ENCODE data around the gene CERT1.
A peak's percentile ranks its signal among the peaks of the same experiment; 100 is the strongest.

CERT1 gene

DNA sequence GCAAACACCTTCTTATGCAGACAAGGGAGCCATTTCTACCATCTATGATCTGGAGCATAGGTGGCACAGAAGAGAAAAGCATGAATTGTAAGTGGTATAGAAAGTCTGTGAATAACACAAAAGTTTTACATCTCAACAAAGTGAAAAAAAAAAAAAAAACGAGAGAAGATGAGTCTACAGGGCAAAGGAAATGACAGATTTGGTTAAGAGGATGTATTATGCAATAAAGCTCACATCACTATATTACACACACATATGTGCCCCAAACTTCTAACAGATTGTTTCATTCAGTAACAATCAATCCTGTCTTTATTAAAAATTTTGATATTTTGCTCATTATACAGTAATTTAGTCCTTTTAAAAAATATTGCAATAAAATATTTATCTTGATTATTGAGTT, 49.8 kb downstream of the CERT1 start:
- TF ChIP-seq ZFX (IDR thresholded peaks at IDR 0.05), result no peak
- TF ChIP-seq, protein P1, sequence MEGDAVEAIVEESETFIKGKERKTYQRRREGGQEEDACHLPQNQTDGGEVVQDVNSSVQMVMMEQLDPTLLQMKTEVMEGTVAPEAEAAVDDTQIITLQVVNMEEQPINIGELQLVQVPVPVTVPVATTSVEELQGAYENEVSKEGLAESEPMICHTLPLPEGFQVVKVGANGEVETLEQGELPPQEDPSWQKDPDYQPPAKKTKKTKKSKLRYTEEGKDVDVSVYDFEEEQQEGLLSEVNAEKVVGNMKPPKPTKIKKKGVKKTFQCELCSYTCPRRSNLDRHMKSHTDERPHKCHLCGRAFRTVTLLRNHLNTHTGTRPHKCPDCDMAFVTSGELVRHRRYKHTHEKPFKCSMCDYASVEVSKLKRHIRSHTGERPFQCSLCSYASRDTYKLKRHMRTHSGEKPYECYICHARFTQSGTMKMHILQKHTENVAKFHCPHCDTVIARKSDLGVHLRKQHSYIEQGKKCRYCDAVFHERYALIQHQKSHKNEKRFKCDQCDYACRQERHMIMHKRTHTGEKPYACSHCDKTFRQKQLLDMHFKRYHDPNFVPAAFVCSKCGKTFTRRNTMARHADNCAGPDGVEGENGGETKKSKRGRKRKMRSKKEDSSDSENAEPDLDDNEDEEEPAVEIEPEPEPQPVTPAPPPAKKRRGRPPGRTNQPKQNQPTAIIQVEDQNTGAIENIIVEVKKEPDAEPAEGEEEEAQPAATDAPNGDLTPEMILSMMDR (conservative IDR thresholded peaks at IDR 0.05), result no peak
- no peak overlapping the region for H3K27ac ChIP-seq

DNA sequence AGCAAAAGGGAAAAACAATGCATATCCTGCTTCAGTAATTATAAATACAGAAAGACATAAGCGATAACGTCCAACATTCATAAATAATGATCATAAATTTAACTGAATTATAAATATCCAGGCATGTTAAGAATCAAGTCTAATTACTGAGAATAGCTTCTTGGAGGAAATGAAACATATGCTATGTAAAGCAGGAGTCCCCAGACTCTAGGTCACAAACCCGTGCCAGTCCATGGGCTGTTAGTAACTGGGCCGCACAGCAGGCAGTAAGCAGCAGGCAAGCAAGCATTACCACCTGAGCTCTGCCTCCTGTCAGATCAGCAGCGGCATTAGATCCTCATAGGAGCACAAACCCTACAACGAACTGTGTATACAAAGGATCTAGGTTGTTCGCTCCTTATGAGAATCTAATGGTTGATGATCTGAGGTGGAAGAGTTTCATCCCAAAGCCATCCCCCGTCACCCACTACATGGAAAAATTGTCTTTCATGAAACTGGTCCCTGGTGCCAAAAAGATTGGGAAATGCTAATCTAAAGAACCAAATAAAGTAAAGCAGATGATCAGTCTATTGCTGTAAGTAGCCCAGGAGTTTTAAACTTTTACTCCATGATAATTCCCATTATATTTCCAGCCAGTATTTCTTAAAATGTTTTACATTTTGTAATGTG, 50.4 kb downstream of the CERT1 start:
- H3K27ac ChIP-seq, result peak overlapping the region; percentile 97
- no peak for TF ChIP-seq ZFX (IDR thresholded peaks at IDR 0.05)
- TF ChIP-seq, protein P1 (conservative IDR thresholded peaks at IDR 0.05), result no peak

DNA sequence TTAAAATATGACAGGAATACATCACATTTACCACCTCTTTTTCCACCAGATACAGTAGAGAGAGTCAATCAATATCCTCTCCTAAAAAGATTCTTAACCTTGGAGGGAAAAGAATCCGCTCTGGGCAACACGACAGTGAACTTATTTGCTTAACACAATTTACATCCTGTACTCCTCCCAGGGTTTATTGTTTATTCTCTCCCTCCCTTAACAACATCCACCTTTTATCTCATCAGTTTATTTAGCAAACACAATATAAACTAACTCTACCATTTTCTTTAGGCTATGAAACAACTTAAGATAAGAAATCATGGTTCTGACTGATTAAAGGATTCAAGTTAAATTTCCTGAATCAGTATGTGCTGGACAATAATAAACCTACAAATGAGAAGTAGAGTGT, 50.9 kb downstream of the CERT1 start:
- H3K27ac ChIP-seq, result peak overlapping the region; percentile 97
- TF ChIP-seq, protein P1 (conservative IDR thresholded peaks at IDR 0.05), result no peak
- no peak for TF ChIP-seq ZFX (IDR thresholded peaks at IDR 0.05)

DNA sequence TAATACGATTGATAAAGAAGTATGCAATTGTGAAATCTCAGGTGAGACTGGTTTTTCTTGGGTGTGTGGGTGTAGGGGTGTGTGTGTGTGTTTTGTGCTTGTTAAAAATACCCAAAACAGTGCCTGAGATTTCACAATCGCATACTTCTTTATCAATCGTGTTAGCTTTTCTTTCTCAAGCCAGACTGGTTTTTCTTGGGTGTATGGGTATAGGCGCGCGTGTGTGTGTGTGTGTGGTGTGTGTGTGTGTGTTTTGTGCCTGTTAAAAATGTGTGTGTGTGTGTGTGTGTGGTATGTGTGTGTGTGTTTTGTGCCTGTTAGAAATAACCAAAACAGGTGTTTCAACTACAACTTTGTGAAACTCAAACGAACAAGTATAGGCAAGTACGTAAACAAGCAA, 53.7 kb downstream of the CERT1 start:
- no peak for TF ChIP-seq ZFX (IDR thresholded peaks at IDR 0.05)
- TF ChIP-seq, protein P1 (conservative IDR thresholded peaks at IDR 0.05), result no peak
- no peak overlapping the region; the same call in 1 of the 2 replicates for H3K27ac ChIP-seq

DNA sequence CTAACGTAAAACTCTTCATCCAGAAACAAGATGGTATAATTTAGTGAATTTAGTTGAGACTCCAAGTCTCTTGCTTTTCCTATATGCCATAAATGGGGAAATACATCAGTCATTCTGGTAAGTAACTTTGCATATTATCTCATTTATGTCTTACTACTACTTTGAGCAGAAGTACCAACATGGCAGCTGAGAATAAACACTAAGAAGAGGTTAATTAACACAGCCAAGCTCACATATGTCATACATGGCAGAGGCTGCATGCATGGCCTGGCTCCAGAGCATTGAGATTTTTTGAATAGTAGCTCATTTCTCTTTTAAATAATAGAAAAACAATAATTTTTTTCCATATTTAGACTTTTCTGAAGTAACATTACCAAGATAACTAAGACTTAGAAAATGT, 54.3 kb downstream of the CERT1 start:
- H3K27ac ChIP-seq, result no peak overlapping the region
- TF ChIP-seq, protein P1 (conservative IDR thresholded peaks at IDR 0.05), result no peak
- no peak for TF ChIP-seq ZFX (IDR thresholded peaks at IDR 0.05)

DNA sequence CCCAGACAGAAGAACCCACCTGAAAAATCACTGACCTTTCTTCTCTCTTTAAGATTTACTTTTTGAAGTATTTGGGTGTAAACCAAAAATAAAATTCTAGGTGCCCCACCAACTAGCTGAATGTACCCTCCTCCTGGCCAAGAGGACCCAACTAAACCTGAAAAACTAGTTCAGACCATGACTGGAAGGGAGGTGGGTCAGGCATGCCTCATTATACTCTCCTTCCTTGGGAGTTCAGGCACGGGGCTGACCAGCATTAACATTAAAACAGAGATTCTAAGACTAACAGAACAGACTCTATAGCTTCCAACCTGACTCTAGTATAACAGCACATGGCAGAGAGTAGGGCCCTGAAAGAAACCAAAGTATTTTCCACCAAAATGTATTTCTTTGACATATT, 61.4 kb downstream of the CERT1 start:
- TF ChIP-seq ZFX (IDR thresholded peaks at IDR 0.05), result no peak
- TF ChIP-seq, protein P1 (conservative IDR thresholded peaks at IDR 0.05), result no peak
- H3K27ac ChIP-seq, result no peak overlapping the region

DNA sequence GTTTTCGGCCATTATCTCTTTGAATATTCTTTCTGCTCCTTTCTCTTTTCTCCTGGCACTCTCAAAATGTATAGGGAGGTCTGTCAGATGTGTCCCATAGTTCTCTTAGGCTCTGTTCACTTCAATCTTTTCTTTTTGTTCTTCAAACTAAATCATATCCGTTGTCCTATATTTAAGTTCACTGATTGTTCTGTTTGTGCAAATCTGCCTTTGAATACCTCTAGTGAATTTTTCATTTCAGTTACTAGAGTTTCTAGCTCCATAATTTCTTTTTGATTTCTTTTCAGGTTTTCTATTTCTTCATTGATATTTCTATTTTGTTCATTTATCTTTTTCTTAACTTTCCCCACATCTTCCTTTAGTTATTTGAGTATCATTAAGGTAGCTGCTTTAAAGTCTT, 65.4 kb downstream of the CERT1 start:
- TF ChIP-seq, protein P1 (conservative IDR thresholded peaks at IDR 0.05), result no peak
- TF ChIP-seq ZFX (IDR thresholded peaks at IDR 0.05), result no peak

More for the DNA sequence above, 65.4 kb downstream of the CERT1 start:
- H3K27ac ChIP-seq, result no peak overlapping the region
